ENCODE results near the gene USP54. TPM values are rescaled to one million over a fixed set of nuclear protein-coding genes. Genes with fewer than 3 reads are reported as not detected.

Gene USP54
- total RNA-seq, 4 donors from 2014 or later: 14.8 to 24.9 (median 16.7) TPM

- no peak for TF ChIP-seq CTCF (IDR thresholded peaks at IDR 0.05; ENCODE audit: low read depth)
These were observed 5.8 kb downstream of the USP54 start for GRCh38 chr10:73585327-73585726.

GRCh38 chr10:73584737-73585136 is 6.4 kb downstream of the USP54 start:
- no peak for TF ChIP-seq CTCF (IDR thresholded peaks at IDR 0.05; ENCODE audit: low read depth)

GRCh38 chr10:73581918-73582317 is 9.2 kb downstream of the USP54 start:
- no peak for TF ChIP-seq CTCF (IDR thresholded peaks at IDR 0.05; ENCODE audit: low read depth)

- no peak for TF ChIP-seq CTCF (IDR thresholded peaks at IDR 0.05; ENCODE audit: low read depth)
These were observed 13.4 kb downstream of the USP54 start for GRCh38 chr10:73577788-73578187.

- TF ChIP-seq CTCF (IDR thresholded peaks at IDR 0.05; ENCODE audit: low read depth): no peak
These were observed 14.1 kb downstream of the USP54 start for GRCh38 chr10:73576890-73577591.

- no peak for TF ChIP-seq CTCF (IDR thresholded peaks at IDR 0.05; ENCODE audit: low read depth)
These were observed 14.8 kb downstream of the USP54 start for GRCh38 chr10:73576178-73576889.

- no peak for TF ChIP-seq CTCF (IDR thresholded peaks at IDR 0.05; ENCODE audit: low read depth)
These were observed 29.9 kb downstream of the USP54 start for GRCh38 chr10:73561192-73561591.
